D721Med (cell line): ENCODE data around the gene ZNF253.
"Not testable (repeated sequence)": the region's sequence is repeated elsewhere in the genome, so short reads cannot be mapped to it uniquely, and the experiment has no call there.

ENCODE experiments used
- DNase-seq: peaks from one replicate; pipeline ENCODE4 v3.0.0; 2011; ENCODE audit warnings: low spot score; ENCODE audit not compliant: insufficient read length
- FAIRE-seq: peaks from 2 replicates; lab custom pipeline; 2011; peaks lifted over from hg19 to GRCh38; lab: Jason Lieb, UNC
- TF ChIP-seq, protein P1 (sequence below): IDR thresholded peaks from 2 replicates; pipeline ENCODE4 v1.5.1; 2012; ENCODE audit warnings: mild to moderate bottlenecking, control low read depth; ENCODE audit not compliant: insufficient read depth; ENCODE audit errors: missing control alignments

The ZNF253 gene

DNA sequence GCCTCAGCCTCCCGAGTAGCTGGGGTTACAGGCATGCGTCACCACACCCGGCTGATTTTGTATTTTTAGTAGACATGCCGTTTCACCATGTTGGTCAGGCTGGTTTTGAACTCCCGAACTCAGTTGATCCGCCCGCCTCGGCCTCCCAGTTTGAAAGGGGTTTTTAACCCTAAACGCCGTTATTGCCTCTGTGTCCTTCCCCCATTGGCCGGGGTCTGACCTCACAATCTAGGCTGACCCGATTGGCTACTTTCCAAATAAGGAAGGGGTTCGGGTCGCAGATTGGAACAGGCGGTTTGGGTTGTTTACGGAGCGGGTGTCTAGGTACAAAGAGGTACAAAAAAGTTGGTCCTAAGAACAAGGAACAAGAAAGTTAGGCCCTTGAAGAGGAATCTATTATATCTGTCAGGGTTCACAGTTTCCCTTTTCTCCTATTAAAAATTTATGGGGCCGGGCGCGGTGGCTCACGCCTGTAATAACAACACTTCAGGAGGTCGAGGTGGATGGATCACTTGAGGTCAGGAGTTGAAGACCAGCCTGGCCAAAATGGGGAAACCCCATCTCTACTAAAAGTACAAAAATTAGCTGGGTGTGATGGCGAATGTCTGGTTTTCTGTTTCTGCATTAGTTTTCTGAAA lies 1.0 kb downstream of the ZNF253 start:
- DNase-seq: no peak
- no peak for FAIRE-seq
- TF ChIP-seq, protein P1, sequence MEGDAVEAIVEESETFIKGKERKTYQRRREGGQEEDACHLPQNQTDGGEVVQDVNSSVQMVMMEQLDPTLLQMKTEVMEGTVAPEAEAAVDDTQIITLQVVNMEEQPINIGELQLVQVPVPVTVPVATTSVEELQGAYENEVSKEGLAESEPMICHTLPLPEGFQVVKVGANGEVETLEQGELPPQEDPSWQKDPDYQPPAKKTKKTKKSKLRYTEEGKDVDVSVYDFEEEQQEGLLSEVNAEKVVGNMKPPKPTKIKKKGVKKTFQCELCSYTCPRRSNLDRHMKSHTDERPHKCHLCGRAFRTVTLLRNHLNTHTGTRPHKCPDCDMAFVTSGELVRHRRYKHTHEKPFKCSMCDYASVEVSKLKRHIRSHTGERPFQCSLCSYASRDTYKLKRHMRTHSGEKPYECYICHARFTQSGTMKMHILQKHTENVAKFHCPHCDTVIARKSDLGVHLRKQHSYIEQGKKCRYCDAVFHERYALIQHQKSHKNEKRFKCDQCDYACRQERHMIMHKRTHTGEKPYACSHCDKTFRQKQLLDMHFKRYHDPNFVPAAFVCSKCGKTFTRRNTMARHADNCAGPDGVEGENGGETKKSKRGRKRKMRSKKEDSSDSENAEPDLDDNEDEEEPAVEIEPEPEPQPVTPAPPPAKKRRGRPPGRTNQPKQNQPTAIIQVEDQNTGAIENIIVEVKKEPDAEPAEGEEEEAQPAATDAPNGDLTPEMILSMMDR: no peak

DNA sequence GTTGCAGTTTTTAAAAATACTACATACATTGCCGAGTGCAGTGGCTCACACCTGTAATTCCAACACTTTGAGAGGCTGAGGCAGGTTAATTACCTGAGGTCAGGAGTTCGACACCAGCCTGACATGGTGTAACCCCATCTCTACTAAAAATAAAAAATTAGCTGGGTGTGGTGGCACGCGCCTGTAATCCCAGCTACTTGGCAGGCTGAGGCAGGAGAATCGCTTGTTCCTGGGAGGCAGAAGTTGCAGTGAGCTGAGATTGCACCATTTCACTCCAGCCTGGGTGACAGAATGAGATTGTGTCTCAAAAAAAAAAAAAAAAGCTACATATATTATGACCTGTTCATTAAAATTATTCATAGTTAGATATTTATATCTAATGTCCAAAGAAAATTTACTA lies 4.4 kb downstream of the ZNF253 start:
- DNase-seq, FAIRE-seq: not testable (repeated sequence)

DNA sequence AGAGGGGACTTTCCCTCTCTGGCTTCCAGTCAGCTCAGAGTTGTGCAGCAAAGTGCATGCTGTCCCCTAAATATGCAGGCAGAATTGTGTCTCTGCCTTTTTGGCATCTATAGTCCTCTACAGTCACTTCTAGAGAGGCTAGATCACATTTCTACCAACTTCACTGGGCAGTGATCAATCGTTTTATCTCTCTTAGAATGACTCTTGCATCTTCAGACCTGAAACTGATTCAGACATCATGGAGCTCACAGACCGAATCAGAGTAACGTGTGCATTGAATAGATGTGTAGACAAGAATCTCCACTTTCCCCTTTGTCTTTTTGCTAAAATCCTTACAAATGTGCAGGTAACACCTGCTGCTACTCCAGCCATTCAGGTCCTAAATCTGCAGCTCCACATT lies 6.2 kb downstream of the ZNF253 start:
- TF ChIP-seq, protein P1: no peak
- FAIRE-seq (no peak), DNase-seq (no peak)

DNA sequence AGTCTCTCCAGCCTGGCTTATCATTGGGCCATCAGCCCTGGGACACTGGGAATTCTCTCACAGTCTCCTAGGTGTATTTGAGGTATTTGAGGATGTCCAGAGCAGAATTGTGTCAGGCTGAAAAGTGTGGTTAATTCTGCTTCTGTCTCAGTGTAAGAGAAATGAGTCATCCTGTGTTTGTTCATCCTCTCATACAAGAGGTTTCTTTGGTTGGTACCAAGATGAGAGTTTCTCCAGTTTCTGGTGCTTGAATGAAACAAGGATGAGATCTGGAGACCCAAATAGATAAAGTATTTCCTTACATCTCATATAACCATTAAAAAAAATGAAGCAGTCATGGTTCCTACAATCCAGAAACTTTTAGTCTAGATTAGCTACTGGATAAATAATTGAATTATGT lies 7.7 kb downstream of the ZNF253 start:
- no peak for FAIRE-seq
- DNase-seq: no peak
- TF ChIP-seq, protein P1: no peak

DNA sequence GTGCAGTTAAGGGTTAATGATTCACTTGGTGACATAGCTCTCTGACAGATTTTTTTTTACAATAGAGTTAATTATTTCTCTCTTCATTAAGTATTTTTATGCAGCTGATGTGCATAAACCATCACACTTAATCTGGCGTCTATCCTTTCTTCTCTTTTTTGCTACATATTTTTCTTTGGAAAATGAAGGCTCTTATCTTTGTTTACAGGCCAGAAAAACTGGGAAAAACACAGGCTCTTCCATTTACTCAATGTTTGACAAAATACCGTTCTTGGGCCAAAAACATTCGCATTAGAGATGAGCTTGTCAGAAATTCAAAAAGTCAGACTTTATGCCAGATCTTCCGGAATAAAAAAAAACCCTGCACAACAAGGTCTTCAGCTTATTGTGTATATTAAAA lies 12.0 kb downstream of the ZNF253 start:
- TF ChIP-seq, protein P1: no peak
- DNase-seq: no peak
- no peak for FAIRE-seq

DNA sequence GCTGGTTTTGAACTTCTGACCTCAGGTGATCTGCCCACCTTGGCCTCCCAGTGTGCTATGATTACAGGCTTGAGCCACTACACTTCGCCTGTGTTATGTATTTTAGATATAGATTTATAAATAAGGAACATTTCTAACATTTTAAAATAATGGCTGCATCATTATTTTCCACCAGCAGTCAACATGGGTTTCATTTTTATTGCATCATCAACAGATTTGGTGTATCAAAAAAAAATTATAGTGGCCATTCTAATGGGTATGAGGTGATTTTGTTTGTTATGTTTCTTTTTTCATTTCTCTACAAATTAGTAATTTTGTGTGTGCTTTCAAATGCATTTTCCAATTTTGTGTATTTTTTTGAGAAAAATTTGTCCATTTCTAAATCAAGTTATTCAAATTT lies 18.9 kb downstream of the ZNF253 start:
- TF ChIP-seq, protein P1: no peak
- DNase-seq (no peak), FAIRE-seq (no peak)

DNA sequence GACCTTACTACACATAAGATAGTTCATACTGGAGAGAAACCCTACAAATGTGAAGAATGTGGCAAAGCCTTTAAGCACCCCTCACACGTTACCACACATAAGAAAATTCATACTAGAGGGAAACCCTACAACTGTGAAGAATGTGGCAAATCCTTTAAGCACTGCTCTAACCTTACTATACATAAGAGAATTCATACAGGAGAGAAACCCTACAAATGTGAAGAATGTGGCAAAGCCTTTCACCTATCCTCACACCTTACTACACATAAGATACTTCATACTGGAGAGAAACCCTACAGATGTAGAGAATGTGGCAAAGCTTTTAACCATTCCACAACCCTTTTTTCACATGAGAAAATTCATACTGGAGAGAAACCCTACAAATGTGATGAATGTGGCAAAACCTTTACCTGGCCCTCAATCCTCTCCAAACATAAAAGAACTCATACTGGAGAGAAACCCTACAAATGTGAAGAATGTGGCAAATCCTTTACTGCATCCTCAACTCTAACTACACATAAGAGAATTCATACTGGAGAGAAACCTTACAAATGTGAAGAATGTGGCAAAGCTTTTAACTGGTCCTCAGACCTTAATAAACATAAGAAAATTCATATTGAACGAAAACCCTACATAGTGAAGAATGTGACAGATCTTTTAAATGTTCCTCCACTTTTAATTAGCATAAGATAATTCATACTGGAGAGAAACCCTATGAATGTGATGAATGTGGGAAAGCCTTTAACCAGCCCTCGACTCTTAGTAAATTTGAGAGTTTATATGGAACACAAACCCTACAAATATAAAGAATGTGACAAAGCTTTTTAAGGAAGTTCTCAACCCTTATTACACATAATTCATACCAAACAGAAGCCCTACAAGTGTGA lies 26.6 kb downstream of the ZNF253 start:
- FAIRE-seq, DNase-seq: not testable (repeated sequence)

DNA sequence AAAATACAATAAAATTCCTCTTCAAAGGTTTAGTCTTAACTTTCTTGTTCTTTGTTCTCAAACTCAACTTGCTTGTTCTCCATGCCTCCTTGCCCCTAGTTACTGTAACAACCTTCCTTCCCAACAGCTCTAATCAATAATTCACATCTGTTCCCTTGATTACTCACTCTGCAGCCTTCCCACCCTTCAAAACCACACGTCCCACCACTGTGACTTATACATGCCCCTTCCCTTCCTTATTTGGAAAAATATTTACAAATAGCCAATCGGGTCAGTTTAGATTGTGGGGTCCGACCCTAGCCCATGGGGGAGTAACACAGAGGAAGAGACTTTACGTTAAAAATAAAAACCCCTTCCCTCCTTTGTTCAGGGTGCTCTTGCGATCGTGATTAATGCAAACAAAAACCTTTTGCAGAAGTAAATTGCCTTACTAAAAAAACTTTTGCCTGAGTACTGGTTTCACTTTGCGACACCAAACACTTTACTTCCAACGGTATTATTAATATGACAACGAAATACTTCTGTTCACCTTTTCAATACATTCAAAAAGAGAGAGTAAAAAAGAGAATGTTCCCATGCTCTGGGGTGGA lies 34.6 kb downstream of the ZNF253 start:
- TF ChIP-seq, protein P1: no peak
- FAIRE-seq: no peak
- no peak for DNase-seq
